ENCODE measurements around the gene EFHC2.

GRCh38 chrX:44282753-44283152 lies 60.7 kb downstream of the EFHC2 start:
- TF ChIP-seq SUZ12 (IDR thresholded peaks at IDR 0.05; ENCODE audit: extremely low read depth, insufficient read depth, insufficient read length) (no peak), ZNF274 (IDR thresholded peaks at IDR 0.05; ENCODE audit: low read depth, low read length) (no peak)
